WERI-Rb-1 (cell line): ENCODE data around the gene ABLIM3.

Source experiments
- DNase-seq: peaks from one replicate; pipeline ENCODE4 v3.0.0-alpha.2; 2020
- H3K27ac ChIP-seq: fragments of 250-450 bp; sonication (Bioruptor Pico); 2 replicates; pipeline ENCODE4 v1.5.1; 2020; ENCODE audit warnings: mild to moderate bottlenecking, moderate library complexity
- H3K27me3 ChIP-seq: fragments of 250-450 bp; sonication (Bioruptor Pico); 2 replicates; pipeline ENCODE4 v1.5.1; 2021; ENCODE audit warnings: mild to moderate bottlenecking, low read depth, moderate library complexity; ENCODE audit not compliant: insufficient read depth, severe bottlenecking
- H3K36me3 ChIP-seq: fragments of 250-450 bp; sonication (Bioruptor Pico); 2 replicates; pipeline ENCODE4 v1.5.1; 2020; ENCODE audit warnings: mild to moderate bottlenecking, moderate library complexity
- H3K4me3 ChIP-seq: 2 replicates; pipeline ENCODE4 v1.5.1; 2011; ENCODE audit warnings: low read depth, mild to moderate bottlenecking, control low read depth, low read length
- H3K9me3 ChIP-seq: fragments of 250-450 bp; sonication (Bioruptor Pico); 2 replicates; pipeline ENCODE4 v1.5.1; 2021; ENCODE audit warnings: mild to moderate bottlenecking, moderate library complexity; ENCODE audit not compliant: severe bottlenecking
- TF ChIP-seq, protein P1 (sequence below): IDR thresholded peaks from 2 replicates; pipeline ENCODE4 v1.5.1; 2011; ENCODE audit warnings: low read depth, mild to moderate bottlenecking, control low read depth, inconsistent platforms, low read length

ABLIM3 gene

DNA sequence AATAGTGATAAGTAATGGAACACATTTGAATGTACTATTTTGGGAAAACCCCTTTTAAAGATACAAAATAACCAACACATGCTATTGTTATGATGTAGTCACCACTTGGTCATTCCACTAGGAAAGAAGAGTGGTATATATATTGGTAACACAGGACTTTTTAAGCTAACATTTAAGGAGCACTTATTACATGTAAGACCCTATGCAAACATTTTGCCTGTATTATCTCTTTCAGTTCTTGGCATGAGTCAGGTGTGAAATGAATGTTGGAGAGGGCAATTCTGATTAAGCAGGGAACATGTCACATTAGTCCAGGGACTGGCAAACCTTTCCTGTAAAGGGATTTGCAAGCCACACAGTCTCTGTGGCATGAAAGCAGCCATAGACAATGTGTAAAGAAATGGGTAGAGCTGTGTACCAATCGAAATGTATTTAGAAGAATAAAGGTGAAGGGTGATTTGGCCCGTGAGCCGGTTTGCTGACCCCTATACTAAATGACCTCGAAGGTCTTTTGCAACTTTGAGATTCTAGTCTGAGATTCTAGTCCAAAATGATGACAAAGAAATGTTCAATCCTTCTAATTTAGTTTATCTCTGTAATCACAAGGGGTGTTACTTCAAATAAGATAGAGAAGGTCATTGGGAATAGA is 15.3 kb downstream of the ABLIM3 start:
- Histone ChIP-seq H3K4me3 (no peak overlapping the region), H3K36me3 (no peaks in the 10 kb centered on the region), H3K27ac (no peak overlapping the region), H3K27me3 (peaks cover 73% of the 10 kb centered on the region), H3K9me3 (no peaks in the 10 kb centered on the region)
- DNase-seq: no peak
- TF ChIP-seq, protein P1, sequence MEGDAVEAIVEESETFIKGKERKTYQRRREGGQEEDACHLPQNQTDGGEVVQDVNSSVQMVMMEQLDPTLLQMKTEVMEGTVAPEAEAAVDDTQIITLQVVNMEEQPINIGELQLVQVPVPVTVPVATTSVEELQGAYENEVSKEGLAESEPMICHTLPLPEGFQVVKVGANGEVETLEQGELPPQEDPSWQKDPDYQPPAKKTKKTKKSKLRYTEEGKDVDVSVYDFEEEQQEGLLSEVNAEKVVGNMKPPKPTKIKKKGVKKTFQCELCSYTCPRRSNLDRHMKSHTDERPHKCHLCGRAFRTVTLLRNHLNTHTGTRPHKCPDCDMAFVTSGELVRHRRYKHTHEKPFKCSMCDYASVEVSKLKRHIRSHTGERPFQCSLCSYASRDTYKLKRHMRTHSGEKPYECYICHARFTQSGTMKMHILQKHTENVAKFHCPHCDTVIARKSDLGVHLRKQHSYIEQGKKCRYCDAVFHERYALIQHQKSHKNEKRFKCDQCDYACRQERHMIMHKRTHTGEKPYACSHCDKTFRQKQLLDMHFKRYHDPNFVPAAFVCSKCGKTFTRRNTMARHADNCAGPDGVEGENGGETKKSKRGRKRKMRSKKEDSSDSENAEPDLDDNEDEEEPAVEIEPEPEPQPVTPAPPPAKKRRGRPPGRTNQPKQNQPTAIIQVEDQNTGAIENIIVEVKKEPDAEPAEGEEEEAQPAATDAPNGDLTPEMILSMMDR: no peak

DNA sequence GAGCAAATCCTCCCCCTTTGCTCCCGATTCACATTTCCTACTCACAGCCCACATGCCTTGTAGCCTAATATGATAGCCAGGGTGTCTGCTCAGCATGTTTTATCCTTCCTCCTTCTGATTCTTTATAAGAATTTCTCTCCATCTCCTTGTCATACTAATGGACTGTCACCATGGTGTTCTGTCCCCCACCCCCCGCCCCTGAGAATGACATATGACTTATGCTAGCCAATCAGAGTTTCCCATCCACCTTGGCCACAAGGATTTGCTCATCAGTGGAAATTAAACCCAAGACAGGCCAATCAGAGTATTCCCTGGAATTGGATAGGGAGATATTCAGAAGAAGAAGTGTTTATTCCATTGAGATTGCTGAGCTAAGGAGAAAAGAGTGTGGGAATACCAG is 16.0 kb downstream of the ABLIM3 start:
- H3K4me3 ChIP-seq: no peak overlapping the region
- TF ChIP-seq, protein P1: no peak
- H3K27ac ChIP-seq: no peak overlapping the region
- no peak for DNase-seq
- H3K9me3 ChIP-seq: no peaks in the 10 kb centered on the region
- no peaks in the 10 kb centered on the region for H3K36me3 ChIP-seq
- peaks cover 74% of the 10 kb centered on the region for H3K27me3 ChIP-seq

- no peak overlapping the region for H3K27ac ChIP-seq
- H3K9me3 ChIP-seq: no peaks in the 10 kb centered on the region
- DNase-seq: no peak
- no peak overlapping the region for H3K4me3 ChIP-seq
- TF ChIP-seq, protein P1: no peak
- H3K27me3 ChIP-seq: peaks cover 69% of the 10 kb centered on the region
- no peaks in the 10 kb centered on the region for H3K36me3 ChIP-seq
Observed at GRCh38 chr5:149160291-149160787, 19.0 kb downstream of the ABLIM3 start.

GRCh38 chr5:149161026-149161687 is 19.9 kb downstream of the ABLIM3 start:
- TF ChIP-seq, protein P1: no peak
- Histone ChIP-seq H3K27me3 (peaks cover 67% of the 10 kb centered on the region), H3K36me3 (no peaks in the 10 kb centered on the region), H3K27ac (no peak overlapping the region), H3K4me3 (no peak overlapping the region), H3K9me3 (no peaks in the 10 kb centered on the region)
- no peak for DNase-seq

- no peaks in the 10 kb centered on the region for H3K36me3 ChIP-seq
- no peak overlapping the region for H3K4me3 ChIP-seq
- DNase-seq: no peak
- TF ChIP-seq, protein P1: no peak
- H3K27ac ChIP-seq: no peak overlapping the region
- H3K27me3 ChIP-seq: peaks cover 66% of the 10 kb centered on the region
- no peaks in the 10 kb centered on the region for H3K9me3 ChIP-seq
Observed at GRCh38 chr5:149161850-149162249, 20.6 kb downstream of the ABLIM3 start.
